HEK293 (cell line): Measurements from ENCODE around the gene ZFP62.

Experiments used
- CTCF ChIA-PET: fragments of 350-600 bp; formaldehyde crosslinking; extraction: SDS; loops from one replicate; lab custom pipeline; 2021; ENCODE audit warnings: antibody characterized with exemption; lab: Yijun Ruan, JAX
- POLR2A ChIA-PET: fragments of 300-600 bp; formaldehyde crosslinking; extraction: SDS; loops from one replicate; lab custom pipeline; 2020; ENCODE audit warnings: antibody characterized with exemption, inconsistent platforms; lab: Yijun Ruan, JAX
- H3K27ac ChIP-seq: fragments of 200-500 bp; sonication (Bioruptor generic); 2 replicates; pipeline ENCODE4 v1.5.1; 2014; ENCODE audit warnings: low read depth, low read length, control low read depth, inconsistent platforms; ENCODE audit errors: extremely low read depth
- H3K36me3 ChIP-seq, 2 experiments: fragments of 200-500 bp in 1 of 2; sonication (Bioruptor generic) in 1 of 2; 1 replicate in 1 of 2; 2 replicates in 1 of 2; pipeline ENCODE4 v1.5.1; 2014 to 2017; ENCODE audit warnings: inconsistent platforms in 2 of 2, low read length in 2 of 2; ENCODE audit not compliant: control insufficient read depth in 2 of 2, insufficient read depth in 1 of 2
- H3K4me1 ChIP-seq: fragments of 200-500 bp; sonication (Bioruptor generic); 2 replicates; pipeline ENCODE4 v1.5.1; 2014; ENCODE audit warnings: mild to moderate bottlenecking, low read length, inconsistent platforms; ENCODE audit not compliant: control insufficient read depth, insufficient read depth
- H3K4me3 ChIP-seq: 2 replicates; pipeline ENCODE4 v1.5.1; 2011; ENCODE audit warnings: low read depth, mild to moderate bottlenecking, control low read depth, low read length, moderate library complexity
- H3K9me3 ChIP-seq: fragments of 200-500 bp; sonication (Bioruptor generic); 2 replicates; pipeline ENCODE4 v1.5.1; 2014; ENCODE audit warnings: low read depth, low read length, inconsistent platforms; ENCODE audit not compliant: control insufficient read depth, insufficient read depth
- IKZF3 ChIP-seq: fragments of 450-650 bp; IDR thresholded peaks from 2 replicates; pipeline ENCODE4 v1.5.0; 2018; ENCODE audit warnings: missing biosample characterization, mild to moderate bottlenecking, missing genetic modification characterization, moderate library complexity
- OSR2 ChIP-seq: fragments of 450-650 bp; formaldehyde crosslinking; IDR thresholded peaks from 2 replicates; pipeline ENCODE4 v1.5.1; 2016; ENCODE audit warnings: missing biosample characterization, missing genetic modification characterization
- PRDM6 ChIP-seq: fragments of 450-650 bp; formaldehyde crosslinking; IDR thresholded peaks from 2 replicates; pipeline ENCODE4 v1.5.1; 2017; ENCODE audit warnings: missing biosample characterization, missing genetic modification characterization
- SCRT1 ChIP-seq: fragments of 450-650 bp; formaldehyde crosslinking; IDR thresholded peaks from 2 replicates; pipeline ENCODE4 v1.5.1; 2016; ENCODE audit warnings: missing biosample characterization, missing genetic modification characterization, borderline replicate concordance
- SP3 ChIP-seq: fragments of 450-650 bp; formaldehyde crosslinking; IDR thresholded peaks from 2 replicates; pipeline ENCODE4 v1.5.1; 2016; ENCODE audit warnings: missing biosample characterization, missing genetic modification characterization
- ZNF132 ChIP-seq: fragments of 450-650 bp; formaldehyde crosslinking; IDR thresholded peaks from 2 replicates; pipeline ENCODE4 v1.5.1; 2017; ENCODE audit warnings: missing biosample characterization, missing genetic modification characterization, borderline replicate concordance
- ZNF354C ChIP-seq: fragments of 450-650 bp; formaldehyde crosslinking; IDR thresholded peaks from 2 replicates; pipeline ENCODE4 v1.5.1; 2016; ENCODE audit warnings: missing biosample characterization, missing genetic modification characterization, low read depth, borderline replicate concordance
- ZNF366 ChIP-seq: fragments of 450-650 bp; formaldehyde crosslinking; conservative IDR thresholded peaks from 2 replicates; pipeline ENCODE4 v1.5.1; 2016; ENCODE audit warnings: missing biosample characterization, missing genetic modification characterization
- ZNF473 ChIP-seq: fragments of 450-650 bp; formaldehyde crosslinking; IDR thresholded peaks from 2 replicates; pipeline ENCODE4 v1.5.1; 2017; ENCODE audit warnings: missing biosample characterization, missing genetic modification characterization
- ZNF76 ChIP-seq: fragments of 450-650 bp; formaldehyde crosslinking; IDR thresholded peaks from 2 replicates; pipeline ENCODE4; 2016; ENCODE audit warnings: low read depth, missing biosample characterization, missing genetic modification characterization, borderline replicate concordance
- TF ChIP-seq, protein P1 (sequence below): fragments of 450-650 bp; formaldehyde crosslinking; IDR thresholded peaks from 2 replicates; pipeline ENCODE4 v1.5.1; 2016; ENCODE audit warnings: missing biosample characterization, missing genetic modification characterization
- TF ChIP-seq, protein P2 (sequence below): fragments of 450-650 bp; formaldehyde crosslinking; IDR thresholded peaks from 2 replicates; pipeline ENCODE4 v1.5.0; 2017; ENCODE audit warnings: missing biosample characterization, missing genetic modification characterization, borderline replicate concordance

Gene ZFP62

DNA sequence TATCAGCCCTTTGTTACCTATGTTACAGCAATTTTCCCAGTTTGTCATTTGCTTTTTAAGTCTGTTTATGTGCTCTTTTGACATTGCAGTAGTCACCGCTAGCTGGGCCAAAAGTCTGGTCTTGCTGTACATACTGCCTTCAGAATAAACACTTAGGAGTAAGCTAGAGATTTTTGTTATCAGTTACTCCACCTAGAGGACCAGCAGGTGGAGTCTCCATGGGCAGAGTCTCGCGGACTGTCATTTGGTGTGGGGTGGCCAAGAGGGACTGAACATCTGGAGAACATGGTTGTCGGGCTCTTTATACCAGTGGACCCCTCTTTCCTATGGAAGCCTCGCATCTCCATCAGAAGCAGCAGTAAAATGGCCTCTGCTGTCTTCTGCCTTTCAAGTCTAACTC is 47.7 kb downstream of the ZFP62 start (continued):
- TF ChIP-seq PRDM6 (tag by site-specific recombination) (no peak), ZNF473 (no peak), OSR2 (no peak), ZNF354C (no peak)
- TF ChIP-seq, protein P1, sequence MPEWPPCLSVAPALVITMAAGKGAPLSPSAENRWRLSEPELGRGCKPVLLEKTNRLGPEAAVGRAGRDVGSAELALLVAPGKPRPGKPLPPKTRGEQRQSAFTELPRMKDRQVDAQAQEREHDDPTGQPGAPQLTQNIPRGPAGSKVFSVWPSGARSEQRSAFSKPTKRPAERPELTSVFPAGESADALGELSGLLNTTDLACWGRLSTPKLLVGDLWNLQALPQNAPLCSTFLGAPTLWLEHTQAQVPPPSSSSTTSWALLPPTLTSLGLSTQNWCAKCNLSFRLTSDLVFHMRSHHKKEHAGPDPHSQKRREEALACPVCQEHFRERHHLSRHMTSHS: no peak
- TF ChIP-seq, protein P2, sequence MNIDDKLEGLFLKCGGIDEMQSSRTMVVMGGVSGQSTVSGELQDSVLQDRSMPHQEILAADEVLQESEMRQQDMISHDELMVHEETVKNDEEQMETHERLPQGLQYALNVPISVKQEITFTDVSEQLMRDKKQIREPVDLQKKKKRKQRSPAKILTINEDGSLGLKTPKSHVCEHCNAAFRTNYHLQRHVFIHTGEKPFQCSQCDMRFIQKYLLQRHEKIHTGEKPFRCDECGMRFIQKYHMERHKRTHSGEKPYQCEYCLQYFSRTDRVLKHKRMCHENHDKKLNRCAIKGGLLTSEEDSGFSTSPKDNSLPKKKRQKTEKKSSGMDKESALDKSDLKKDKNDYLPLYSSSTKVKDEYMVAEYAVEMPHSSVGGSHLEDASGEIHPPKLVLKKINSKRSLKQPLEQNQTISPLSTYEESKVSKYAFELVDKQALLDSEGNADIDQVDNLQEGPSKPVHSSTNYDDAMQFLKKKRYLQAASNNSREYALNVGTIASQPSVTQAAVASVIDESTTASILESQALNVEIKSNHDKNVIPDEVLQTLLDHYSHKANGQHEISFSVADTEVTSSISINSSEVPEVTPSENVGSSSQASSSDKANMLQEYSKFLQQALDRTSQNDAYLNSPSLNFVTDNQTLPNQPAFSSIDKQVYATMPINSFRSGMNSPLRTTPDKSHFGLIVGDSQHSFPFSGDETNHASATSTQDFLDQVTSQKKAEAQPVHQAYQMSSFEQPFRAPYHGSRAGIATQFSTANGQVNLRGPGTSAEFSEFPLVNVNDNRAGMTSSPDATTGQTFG (tag by site-specific recombination): no peak
- TF ChIP-seq, all 188 proteins: peak for 0

DNA sequence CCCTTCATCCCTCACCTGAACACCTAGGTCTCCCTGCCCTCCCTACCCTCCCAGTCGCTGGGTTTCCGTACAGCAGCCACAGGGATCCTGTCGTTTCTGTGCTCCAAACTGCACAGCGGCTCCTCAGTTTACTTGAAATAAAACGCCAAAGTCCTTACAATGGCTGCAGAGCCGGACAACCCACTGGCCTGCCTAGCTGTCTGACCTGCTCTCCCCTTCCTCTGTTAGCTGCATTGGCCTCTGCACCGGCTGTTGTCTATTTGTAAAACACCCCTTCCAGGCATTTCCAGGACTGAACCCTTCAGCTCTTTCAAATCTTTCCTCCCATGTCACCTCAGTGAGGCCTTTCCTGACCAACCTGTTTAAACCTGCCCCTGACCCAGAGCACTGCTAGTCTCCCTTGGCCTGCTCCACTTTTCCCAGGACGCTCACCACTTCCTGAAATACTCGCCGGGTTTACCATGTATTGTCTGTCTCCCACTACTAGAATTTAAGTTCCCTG is 49.4 kb downstream of the ZFP62 start:
- TF ChIP-seq SCRT1 (tag by site-specific recombination) (0 out of 2 replicates have a peak, but pooled peaks have one; percentile 52), ZNF366 (tag by site-specific recombination) (no peak)
- ChIA-PET CTCF (no interaction called here), POLR2A (no interaction called here)
- Histone ChIP-seq H3K27ac (peak overlapping the region; percentile 96; the same call in 1 of the 2 replicates), H3K4me3 (no peak overlapping the region), H3K36me3 (peaks cover 0 to 19% of the 10 kb centered on the region in 2 experiments; a peak in 1 of 3 replicates), H3K9me3 (no peaks in the 10 kb centered on the region), H3K4me1 (peaks cover 19% of the 10 kb centered on the region)

DNA sequence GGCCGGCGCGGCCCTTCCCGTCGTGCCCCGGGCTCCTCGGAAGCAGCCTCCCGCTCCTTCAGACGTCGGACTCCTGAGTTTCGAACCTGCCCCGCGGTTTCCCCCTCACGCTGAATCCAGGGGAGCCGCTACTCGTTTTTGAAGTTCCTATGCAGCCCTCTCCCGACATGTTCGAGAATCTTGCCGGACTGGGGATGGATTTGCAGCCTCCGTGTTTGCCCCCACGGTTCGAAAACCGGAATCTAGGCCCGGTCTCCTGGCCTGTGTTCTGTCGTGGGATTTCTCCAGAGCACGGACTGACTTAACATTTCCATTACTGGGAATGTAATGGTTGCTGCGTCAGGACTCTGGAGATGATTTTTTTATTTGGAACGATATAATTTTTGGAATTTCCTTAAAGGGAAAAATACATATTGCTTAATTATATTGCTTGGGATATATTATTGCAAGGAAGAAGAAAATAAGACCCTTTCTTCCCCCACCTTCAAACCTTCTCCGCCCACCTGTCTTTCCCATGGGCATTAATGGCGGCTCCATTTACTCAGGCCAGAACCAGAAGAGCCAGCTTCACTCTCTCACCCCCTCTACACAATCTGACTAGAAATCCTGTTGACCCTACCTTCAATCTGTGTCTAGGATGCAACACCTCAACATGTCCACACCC is 50.0 kb downstream of the ZFP62 start:
- ChIA-PET CTCF (no interaction called here), POLR2A (interaction anchor here (0.6 to 1.5 kb wide), 7 partner anchors 7 to 75 kb away, joined by 3 to 14 read pairs (median 4); partner anchors contain the start of gene ZFP62)
- Histone ChIP-seq H3K27ac (peak overlapping the region; percentile 96), H3K36me3 (peaks cover 0 to 25% of the 10 kb centered on the region in 2 experiments; a peak in 1 of 3 replicates), H3K4me1 (peaks cover 16% of the 10 kb centered on the region), H3K4me3 (peak overlapping the region; percentile 88), H3K9me3 (no peaks in the 10 kb centered on the region)
- TF ChIP-seq IKZF3 (0 out of 2 replicates have a peak, but pooled peaks have one; percentile 23), ZNF76 (tag by site-specific recombination) (peak; percentile 92; the same call in 1 of the 2 replicates), SP3 (tag by site-specific recombination) (no peak), ZNF132 (tag by site-specific recombination) (no peak)
